ENCODE measurements around the gene DCPS.

DNA sequence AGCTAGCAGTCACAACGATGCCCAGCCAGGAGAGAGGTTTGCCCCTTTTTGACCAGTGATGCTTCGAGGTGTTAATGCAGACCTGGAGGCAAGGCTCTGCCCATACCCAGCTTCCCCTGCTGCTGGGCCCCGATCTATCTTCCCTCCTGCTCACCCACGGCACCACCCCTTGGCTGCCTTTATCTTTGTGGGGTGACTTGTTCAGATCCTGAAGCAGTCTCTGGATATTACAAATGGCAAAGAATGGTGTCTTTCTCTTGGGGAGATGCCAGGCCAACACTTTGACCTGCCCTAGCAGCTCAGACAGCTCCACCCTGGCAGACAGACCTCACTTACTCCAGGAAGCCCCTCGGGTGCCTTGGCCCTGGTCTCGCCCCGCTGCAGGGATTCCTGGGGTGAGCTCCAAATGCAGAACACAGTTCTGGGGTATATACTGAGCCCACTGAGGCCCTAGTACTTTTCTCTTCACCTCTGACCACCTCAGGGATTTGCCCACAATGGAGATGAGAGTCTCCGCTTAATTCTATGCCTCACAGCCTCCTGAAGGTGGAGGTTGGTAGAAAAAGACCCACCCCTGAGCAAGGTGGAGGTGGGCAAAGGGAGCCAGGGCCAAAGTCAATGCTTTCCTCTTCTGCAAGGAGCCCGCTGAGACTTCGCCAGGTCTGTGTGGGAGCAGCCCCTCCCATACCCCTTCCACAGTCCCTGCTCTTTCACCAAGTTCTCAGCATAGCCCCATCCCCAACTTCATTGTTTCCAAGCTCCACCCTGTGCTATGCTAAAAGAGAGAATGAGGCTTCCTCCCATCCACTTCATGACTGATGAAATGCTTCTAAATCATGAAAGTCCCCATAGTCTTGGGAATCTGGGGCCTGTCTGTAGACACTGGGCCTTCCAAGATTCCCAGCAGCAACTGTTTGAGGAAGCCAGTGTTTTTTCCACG, 40.6 kb downstream of the DCPS start:
- TF ChIP-seq POLR2AphosphoS5 (IDR thresholded peaks at IDR 0.05; ENCODE audit: borderline replicate concordance, low read depth, low read length) (no peak; the same call in 1 of the 2 replicates), EZH2 (IDR thresholded peaks at IDR 0.05) (no peak)
